ENCODE measurements around the gene CTDSP2. TPM values are rescaled to one million over a fixed set of nuclear protein-coding genes. Genes with fewer than 3 reads are reported as not detected.

CTDSP2 gene
- total RNA-seq, 1 donor from 2014 or later, result 87.1 TPM

DNA sequence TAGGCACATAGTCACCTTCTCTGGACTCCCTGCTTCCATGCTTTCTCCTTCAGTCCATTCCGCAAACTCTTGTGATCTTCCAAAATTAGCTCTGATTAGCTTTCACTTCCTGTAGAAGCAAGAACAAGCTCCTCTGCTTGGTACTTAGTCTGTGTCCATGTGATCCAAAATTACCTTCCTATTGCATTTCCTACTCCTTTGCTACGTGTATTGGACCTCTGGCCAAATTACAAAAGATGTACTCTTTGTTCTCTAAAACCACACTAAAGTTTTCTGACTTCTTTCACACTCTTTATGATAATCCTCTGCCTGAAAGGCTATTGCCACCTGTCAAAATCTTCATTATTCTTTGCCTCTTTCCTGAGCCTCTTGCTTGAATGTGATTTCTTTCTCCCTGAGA is 64.7 kb downstream of the CTDSP2 start:
- no peak for FAIRE-seq
- Histone ChIP-seq H3K4me3 (ENCODE audit: insufficient read depth, low read depth, low read length) (no peak overlapping the region), H3K27me3 (ENCODE audit: insufficient read depth, low read length) (no peaks in the 10 kb centered on the region), H3K9ac (ENCODE audit: low read length) (no peak overlapping the region), H3K4me1 (ENCODE audit: insufficient read depth, low read length) (peaks cover 4% of the 10 kb centered on the region), H3K36me3 (ENCODE audit: insufficient read depth, low read length) (peaks cover 19% of the 10 kb centered on the region), H2AFZ (ENCODE audit: low read depth, low read length) (no peak overlapping the region), H3K9me3 (ENCODE audit: insufficient read depth, low read depth, low read length) (no peaks in the 10 kb centered on the region), H4K20me1 (ENCODE audit: insufficient read depth, low read length) (peaks cover 5% of the 10 kb centered on the region), H3K4me2 (ENCODE audit: low read length) (no peak overlapping the region), H3K27ac (ENCODE audit: low read depth, low read length) (no peak overlapping the region), H3K79me2 (ENCODE audit: insufficient read depth, low read length) (peaks cover 18% of the 10 kb centered on the region)
- peak overlapping the region; percentile 100 for H3K4me3 Mint-ChIP-seq (ENCODE audit: unreplicated experiment)
- peaks cover 5% of the 10 kb centered on the region for H3K4me1 Mint-ChIP-seq (ENCODE audit: low read depth, unreplicated experiment)
- no peaks in the 10 kb centered on the region for H3K9me3 Mint-ChIP-seq (ENCODE audit: unreplicated experiment)
- peaks cover 8% of the 10 kb centered on the region for H3K36me3 Mint-ChIP-seq (ENCODE audit: low read depth, unreplicated experiment)
- no peak for DNase-seq (ENCODE audit: low read depth)
- no peak overlapping the region for H3K27ac Mint-ChIP-seq (ENCODE audit: unreplicated experiment)
- TF ChIP-seq, protein P1, sequence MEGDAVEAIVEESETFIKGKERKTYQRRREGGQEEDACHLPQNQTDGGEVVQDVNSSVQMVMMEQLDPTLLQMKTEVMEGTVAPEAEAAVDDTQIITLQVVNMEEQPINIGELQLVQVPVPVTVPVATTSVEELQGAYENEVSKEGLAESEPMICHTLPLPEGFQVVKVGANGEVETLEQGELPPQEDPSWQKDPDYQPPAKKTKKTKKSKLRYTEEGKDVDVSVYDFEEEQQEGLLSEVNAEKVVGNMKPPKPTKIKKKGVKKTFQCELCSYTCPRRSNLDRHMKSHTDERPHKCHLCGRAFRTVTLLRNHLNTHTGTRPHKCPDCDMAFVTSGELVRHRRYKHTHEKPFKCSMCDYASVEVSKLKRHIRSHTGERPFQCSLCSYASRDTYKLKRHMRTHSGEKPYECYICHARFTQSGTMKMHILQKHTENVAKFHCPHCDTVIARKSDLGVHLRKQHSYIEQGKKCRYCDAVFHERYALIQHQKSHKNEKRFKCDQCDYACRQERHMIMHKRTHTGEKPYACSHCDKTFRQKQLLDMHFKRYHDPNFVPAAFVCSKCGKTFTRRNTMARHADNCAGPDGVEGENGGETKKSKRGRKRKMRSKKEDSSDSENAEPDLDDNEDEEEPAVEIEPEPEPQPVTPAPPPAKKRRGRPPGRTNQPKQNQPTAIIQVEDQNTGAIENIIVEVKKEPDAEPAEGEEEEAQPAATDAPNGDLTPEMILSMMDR (IDR thresholded peaks at IDR 0.05; ENCODE audit: insufficient read depth, low read depth, low read length), result no peak
- TF ChIP-seq EZH2 (IDR thresholded peaks at IDR 0.05; ENCODE audit: insufficient read depth, low read length), result no peak
- no peaks in the 10 kb centered on the region for H3K27me3 Mint-ChIP-seq (ENCODE audit: low read depth, unreplicated experiment)

DNA sequence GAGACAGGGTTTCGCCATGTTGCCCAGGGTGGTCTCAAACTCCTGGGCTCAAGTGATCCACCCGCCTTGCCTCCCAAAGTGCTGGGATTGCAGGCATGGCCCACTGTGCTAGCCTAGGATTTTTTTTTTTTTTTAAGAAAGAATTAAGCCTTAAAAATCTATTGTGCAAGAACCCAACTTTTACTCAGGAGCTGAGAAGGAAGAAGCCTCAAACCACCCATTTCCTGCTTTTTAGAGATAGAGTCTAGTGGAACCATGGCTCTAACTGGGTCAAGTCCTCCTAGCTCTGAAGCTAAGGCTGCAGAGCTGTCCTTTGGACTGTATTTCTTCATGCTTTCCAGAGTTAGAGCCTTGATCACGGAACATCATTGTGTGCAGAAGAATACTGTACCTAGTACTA is 65.3 kb downstream of the CTDSP2 start:
- H3K4me1 Mint-ChIP-seq (ENCODE audit: low read depth, unreplicated experiment), result peaks cover 5% of the 10 kb centered on the region
- DNase-seq (ENCODE audit: low read depth) (no peak), FAIRE-seq (no peak)
- TF ChIP-seq, protein P1 (IDR thresholded peaks at IDR 0.05; ENCODE audit: insufficient read depth, low read depth, low read length), result no peak
- no peak for TF ChIP-seq EZH2 (IDR thresholded peaks at IDR 0.05; ENCODE audit: insufficient read depth, low read length)
- no peaks in the 10 kb centered on the region for H3K9me3 Mint-ChIP-seq (ENCODE audit: unreplicated experiment)
- Histone ChIP-seq H3K4me3 (ENCODE audit: insufficient read depth, low read depth, low read length) (no peak overlapping the region), H4K20me1 (ENCODE audit: insufficient read depth, low read length) (peaks cover 5% of the 10 kb centered on the region), H3K27me3 (ENCODE audit: insufficient read depth, low read length) (no peaks in the 10 kb centered on the region), H3K27ac (ENCODE audit: low read depth, low read length) (no peak overlapping the region), H3K4me2 (ENCODE audit: low read length) (no peak overlapping the region), H3K79me2 (ENCODE audit: insufficient read depth, low read length) (peaks cover 18% of the 10 kb centered on the region), H3K4me1 (ENCODE audit: insufficient read depth, low read length) (peaks cover 4% of the 10 kb centered on the region), H2AFZ (ENCODE audit: low read depth, low read length) (no peak overlapping the region), H3K9me3 (ENCODE audit: insufficient read depth, low read depth, low read length) (no peaks in the 10 kb centered on the region), H3K9ac (ENCODE audit: low read length) (no peak overlapping the region), H3K36me3 (ENCODE audit: insufficient read depth, low read length) (peaks cover 13% of the 10 kb centered on the region)
- no peaks in the 10 kb centered on the region for H3K27me3 Mint-ChIP-seq (ENCODE audit: low read depth, unreplicated experiment)
- no peak overlapping the region for H3K4me3 Mint-ChIP-seq (ENCODE audit: unreplicated experiment)
- H3K27ac Mint-ChIP-seq (ENCODE audit: unreplicated experiment), result no peak overlapping the region
- H3K36me3 Mint-ChIP-seq (ENCODE audit: low read depth, unreplicated experiment), result peaks cover 8% of the 10 kb centered on the region

DNA sequence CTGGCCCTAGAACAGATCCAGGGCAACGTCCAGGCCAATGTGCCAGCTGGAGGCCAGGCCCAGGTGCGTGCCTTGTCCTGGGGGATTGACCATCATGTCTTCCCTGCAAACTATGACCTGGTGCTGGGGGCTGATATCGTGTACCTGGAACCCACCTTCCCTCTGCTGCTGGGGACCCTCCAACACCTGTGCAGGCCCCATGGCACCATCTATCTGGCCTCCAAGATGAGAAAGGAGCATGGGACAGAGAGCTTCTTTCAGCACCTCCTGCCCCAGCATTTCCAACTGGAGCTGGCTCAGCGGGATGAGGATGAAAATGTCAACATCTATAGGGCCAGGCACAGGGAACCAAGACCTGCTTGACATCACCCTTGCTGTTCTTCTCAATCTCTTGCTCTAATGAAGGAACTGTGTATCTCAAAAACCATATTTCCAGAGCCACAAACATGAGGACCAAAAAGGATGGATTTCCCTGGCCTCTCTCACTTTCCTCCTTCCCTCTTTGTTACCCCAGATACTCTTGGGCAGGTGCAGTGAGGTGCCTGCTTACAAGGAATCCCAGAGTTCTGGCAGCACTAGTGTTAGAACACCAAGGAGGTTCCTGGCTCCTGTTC is 66.1 kb downstream of the CTDSP2 start:
- Mint-ChIP-seq H3K27ac (ENCODE audit: unreplicated experiment) (no peak overlapping the region), H3K36me3 (ENCODE audit: low read depth, unreplicated experiment) (peaks cover 12% of the 10 kb centered on the region), H3K4me3 (ENCODE audit: unreplicated experiment) (no peak overlapping the region), H3K27me3 (ENCODE audit: low read depth, unreplicated experiment) (no peaks in the 10 kb centered on the region), H3K9me3 (ENCODE audit: unreplicated experiment) (no peaks in the 10 kb centered on the region), H3K4me1 (ENCODE audit: low read depth, unreplicated experiment) (peaks cover 5% of the 10 kb centered on the region)
- TF ChIP-seq, protein P1 (IDR thresholded peaks at IDR 0.05; ENCODE audit: insufficient read depth, low read depth, low read length), result no peak
- no peak for TF ChIP-seq EZH2 (IDR thresholded peaks at IDR 0.05; ENCODE audit: insufficient read depth, low read length)
- no peaks in the 10 kb centered on the region for H3K9me3 ChIP-seq (ENCODE audit: insufficient read depth, low read depth, low read length)
- peaks cover 4% of the 10 kb centered on the region for H3K4me1 ChIP-seq (ENCODE audit: insufficient read depth, low read length)
- H4K20me1 ChIP-seq (ENCODE audit: insufficient read depth, low read length), result peaks cover 5% of the 10 kb centered on the region
- H3K36me3 ChIP-seq (ENCODE audit: insufficient read depth, low read length), result peaks cover 8% of the 10 kb centered on the region
- H2AFZ ChIP-seq (ENCODE audit: low read depth, low read length), result no peak overlapping the region
- no peak overlapping the region for H3K27ac ChIP-seq (ENCODE audit: low read depth, low read length)
- H3K4me3 ChIP-seq (ENCODE audit: insufficient read depth, low read depth, low read length), result no peak overlapping the region
- no peak overlapping the region for H3K4me2 ChIP-seq (ENCODE audit: low read length)
- peaks cover 18% of the 10 kb centered on the region for H3K79me2 ChIP-seq (ENCODE audit: insufficient read depth, low read length)
- no peaks in the 10 kb centered on the region for H3K27me3 ChIP-seq (ENCODE audit: insufficient read depth, low read length)
- DNase-seq (ENCODE audit: low read depth), result no peak
- no peak overlapping the region for H3K9ac ChIP-seq (ENCODE audit: low read length)
- FAIRE-seq, result no peak
